Measurements from ENCODE around the gene RPL15. TPM values are rescaled to one million over a fixed set of nuclear protein-coding genes. Genes with fewer than 3 reads are reported as not detected.

Gene RPL15
- total and polyA plus RNA-seq, 2 of the 13 experiments (the other 11 are each of a cell fraction or from before 2014, with no cell fraction given), result 1,297 to 3,693 TPM

DNA sequence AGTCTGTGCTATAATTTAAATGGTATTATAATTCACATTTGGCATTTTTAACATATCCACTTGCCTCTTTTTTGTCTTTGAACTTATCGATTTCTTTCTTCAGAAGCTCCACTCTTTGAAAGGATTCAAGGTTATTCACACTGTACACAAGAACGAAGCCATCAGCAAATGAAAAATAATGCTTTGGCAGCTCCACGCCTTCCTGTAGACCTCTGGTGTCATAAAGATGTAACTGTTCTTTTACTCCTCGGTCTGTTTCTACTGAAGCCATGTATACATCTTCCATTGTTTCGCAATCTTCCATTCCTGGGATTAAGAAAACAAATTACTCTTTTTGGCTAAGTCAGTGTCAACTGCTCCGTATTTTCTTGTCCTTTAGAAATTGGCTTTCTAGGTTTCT lies 16.2 kb upstream of the RPL15 start (continued):
- TF ChIP-seq, protein P1, sequence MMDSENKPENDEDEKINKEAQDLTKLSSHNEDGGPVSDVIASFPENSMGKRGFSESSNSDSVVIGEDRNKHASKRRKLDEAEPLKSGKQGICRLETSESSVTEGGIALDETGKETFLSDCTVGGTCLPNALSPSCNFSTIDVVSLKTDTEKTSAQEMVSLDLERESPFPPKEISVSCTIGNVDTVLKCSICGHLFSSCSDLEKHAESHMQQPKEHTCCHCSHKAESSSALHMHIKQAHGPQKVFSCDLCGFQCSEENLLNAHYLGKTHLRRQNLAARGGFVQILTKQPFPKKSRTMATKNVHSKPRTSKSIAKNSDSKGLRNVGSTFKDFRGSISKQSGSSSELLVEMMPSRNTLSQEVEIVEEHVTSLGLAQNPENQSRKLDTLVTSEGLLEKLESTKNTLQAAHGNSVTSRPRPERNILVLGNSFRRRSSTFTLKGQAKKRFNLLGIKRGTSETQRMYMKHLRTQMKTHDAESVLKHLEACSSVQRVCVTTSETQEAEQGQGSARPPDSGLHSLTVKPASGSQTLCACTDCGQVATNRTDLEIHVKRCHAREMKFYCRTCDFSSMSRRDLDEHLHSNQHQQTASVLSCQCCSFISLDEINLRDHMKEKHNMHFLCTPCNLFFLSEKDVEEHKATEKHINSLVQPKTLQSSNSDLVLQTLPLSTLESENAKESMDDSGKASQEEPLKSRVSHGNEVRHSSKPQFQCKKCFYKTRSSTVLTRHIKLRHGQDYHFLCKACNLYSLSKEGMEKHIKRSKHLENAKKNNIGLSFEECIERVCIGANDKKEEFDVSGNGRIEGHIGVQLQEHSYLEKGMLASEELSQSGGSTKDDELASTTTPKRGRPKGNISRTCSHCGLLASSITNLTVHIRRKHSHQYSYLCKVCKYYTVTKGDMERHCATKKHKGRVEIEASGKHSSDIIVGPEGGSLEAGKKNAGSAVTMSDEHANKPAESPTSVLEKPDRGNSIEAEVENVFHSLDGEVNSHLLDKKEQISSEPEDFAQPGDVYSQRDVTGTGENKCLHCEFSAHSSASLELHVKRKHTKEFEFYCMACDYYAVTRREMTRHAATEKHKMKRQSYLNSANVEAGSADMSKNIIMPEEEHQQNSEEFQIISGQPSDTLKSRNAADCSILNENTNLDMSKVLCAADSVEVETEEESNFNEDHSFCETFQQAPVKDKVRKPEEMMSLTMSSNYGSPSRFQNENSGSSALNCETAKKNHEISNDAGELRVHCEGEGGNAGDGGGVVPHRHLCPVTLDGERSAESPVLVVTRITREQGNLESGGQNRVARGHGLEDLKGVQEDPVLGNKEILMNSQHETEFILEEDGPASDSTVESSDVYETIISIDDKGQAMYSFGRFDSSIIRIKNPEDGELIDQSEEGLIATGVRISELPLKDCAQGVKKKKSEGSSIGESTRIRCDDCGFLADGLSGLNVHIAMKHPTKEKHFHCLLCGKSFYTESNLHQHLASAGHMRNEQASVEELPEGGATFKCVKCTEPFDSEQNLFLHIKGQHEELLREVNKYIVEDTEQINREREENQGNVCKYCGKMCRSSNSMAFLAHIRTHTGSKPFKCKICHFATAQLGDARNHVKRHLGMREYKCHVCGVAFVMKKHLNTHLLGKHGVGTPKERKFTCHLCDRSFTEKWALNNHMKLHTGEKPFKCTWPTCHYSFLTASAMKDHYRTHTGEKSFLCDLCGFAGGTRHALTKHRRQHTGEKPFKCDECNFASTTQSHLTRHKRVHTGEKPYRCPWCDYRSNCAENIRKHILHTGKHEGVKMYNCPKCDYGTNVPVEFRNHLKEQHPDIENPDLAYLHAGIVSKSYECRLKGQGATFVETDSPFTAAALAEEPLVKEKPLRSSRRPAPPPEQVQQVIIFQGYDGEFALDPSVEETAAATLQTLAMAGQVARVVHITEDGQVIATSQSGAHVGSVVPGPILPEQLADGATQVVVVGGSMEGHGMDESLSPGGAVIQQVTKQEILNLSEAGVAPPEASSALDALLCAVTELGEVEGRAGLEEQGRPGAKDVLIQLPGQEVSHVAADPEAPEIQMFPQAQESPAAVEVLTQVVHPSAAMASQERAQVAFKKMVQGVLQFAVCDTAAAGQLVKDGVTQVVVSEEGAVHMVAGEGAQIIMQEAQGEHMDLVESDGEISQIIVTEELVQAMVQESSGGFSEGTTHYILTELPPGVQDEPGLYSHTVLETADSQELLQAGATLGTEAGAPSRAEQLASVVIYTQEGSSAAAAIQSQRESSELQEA (CRISPR knock-in tag; IDR thresholded peaks at IDR 0.05; ENCODE audit: not compliant biosample characterization), result no peak
- TF ChIP-seq MIXL1 (CRISPR knock-in tag; IDR thresholded peaks at IDR 0.05) (peak; percentile 44; the same call in 1 of the 2 replicates), ZNF557 (CRISPR knock-in tag; IDR thresholded peaks at IDR 0.05) (no peak), ATM (IDR thresholded peaks at IDR 0.05; ENCODE audit: borderline replicate concordance) (no peak), ZNF878 (CRISPR knock-in tag; IDR thresholded peaks at IDR 0.05) (no peak), ZNF75D (CRISPR knock-in tag; IDR thresholded peaks at IDR 0.05; ENCODE audit: borderline replicate concordance) (no peak), CEBPG (CRISPR knock-in tag; IDR thresholded peaks at IDR 0.05) (peak; percentile 93), CEBPB (IDR thresholded peaks at IDR 0.05; ENCODE audit: borderline replicate concordance, low read depth, low read length) (peak; percentile 97), RARA (CRISPR knock-in tag; IDR thresholded peaks at IDR 0.05) (0 out of 2 replicates have a peak, but pooled peaks have one; percentile 20), RBFOX2 (IDR thresholded peaks at IDR 0.05; ENCODE audit: low read depth, low read length) (no peak), PAWR (CRISPR knock-in tag; IDR thresholded peaks at IDR 0.05; ENCODE audit: borderline replicate concordance) (no peak), SIX4 (CRISPR knock-in tag; IDR thresholded peaks at IDR 0.05) (0 out of 2 replicates have a peak, but pooled peaks have one; percentile 14), ERF (CRISPR knock-in tag; IDR thresholded peaks at IDR 0.05) (0 out of 2 replicates have a peak, but pooled peaks have one; percentile 28), ZNF720 (CRISPR knock-in tag; IDR thresholded peaks at IDR 0.05) (no peak), HDAC2 (CRISPR knock-in tag; IDR thresholded peaks at IDR 0.05) (peak; percentile 18; the same call in 1 of the 2 replicates), ZNF17 (CRISPR knock-in tag; IDR thresholded peaks at IDR 0.05) (no peak)
- TF ChIP-seq, protein P2, sequence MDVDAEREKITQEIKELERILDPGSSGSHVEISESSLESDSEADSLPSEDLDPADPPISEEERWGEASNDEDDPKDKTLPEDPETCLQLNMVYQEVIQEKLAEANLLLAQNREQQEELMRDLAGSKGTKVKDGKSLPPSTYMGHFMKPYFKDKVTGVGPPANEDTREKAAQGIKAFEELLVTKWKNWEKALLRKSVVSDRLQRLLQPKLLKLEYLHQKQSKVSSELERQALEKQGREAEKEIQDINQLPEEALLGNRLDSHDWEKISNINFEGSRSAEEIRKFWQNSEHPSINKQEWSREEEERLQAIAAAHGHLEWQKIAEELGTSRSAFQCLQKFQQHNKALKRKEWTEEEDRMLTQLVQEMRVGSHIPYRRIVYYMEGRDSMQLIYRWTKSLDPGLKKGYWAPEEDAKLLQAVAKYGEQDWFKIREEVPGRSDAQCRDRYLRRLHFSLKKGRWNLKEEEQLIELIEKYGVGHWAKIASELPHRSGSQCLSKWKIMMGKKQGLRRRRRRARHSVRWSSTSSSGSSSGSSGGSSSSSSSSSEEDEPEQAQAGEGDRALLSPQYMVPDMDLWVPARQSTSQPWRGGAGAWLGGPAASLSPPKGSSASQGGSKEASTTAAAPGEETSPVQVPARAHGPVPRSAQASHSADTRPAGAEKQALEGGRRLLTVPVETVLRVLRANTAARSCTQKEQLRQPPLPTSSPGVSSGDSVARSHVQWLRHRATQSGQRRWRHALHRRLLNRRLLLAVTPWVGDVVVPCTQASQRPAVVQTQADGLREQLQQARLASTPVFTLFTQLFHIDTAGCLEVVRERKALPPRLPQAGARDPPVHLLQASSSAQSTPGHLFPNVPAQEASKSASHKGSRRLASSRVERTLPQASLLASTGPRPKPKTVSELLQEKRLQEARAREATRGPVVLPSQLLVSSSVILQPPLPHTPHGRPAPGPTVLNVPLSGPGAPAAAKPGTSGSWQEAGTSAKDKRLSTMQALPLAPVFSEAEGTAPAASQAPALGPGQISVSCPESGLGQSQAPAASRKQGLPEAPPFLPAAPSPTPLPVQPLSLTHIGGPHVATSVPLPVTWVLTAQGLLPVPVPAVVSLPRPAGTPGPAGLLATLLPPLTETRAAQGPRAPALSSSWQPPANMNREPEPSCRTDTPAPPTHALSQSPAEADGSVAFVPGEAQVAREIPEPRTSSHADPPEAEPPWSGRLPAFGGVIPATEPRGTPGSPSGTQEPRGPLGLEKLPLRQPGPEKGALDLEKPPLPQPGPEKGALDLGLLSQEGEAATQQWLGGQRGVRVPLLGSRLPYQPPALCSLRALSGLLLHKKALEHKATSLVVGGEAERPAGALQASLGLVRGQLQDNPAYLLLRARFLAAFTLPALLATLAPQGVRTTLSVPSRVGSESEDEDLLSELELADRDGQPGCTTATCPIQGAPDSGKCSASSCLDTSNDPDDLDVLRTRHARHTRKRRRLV (CRISPR knock-in tag; IDR thresholded peaks at IDR 0.05), result no peak
- TF ChIP-seq, protein P3, sequence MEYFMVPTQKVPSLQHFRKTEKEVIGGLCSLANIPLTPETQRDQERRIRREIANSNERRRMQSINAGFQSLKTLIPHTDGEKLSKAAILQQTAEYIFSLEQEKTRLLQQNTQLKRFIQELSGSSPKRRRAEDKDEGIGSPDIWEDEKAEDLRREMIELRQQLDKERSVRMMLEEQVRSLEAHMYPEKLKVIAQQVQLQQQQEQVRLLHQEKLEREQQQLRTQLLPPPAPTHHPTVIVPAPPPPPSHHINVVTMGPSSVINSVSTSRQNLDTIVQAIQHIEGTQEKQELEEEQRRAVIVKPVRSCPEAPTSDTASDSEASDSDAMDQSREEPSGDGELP (IDR thresholded peaks at IDR 0.05; ENCODE audit: borderline replicate concordance, low read depth), result 0 out of 2 replicates have a peak, but pooled peaks have one; percentile 15
